Measurements from ENCODE around the gene SARM1. TPM values are rescaled to one million over a fixed set of nuclear protein-coding genes. Genes with fewer than 3 reads are reported as not detected.

SARM1 gene
- total and polyA plus RNA-seq, 9 of the 15 experiments (the other 6 are each of a cell fraction or from before 2014, with no cell fraction given): 0.04 to 0.55 (median 0.11) TPM; not detected in 2

DNA sequence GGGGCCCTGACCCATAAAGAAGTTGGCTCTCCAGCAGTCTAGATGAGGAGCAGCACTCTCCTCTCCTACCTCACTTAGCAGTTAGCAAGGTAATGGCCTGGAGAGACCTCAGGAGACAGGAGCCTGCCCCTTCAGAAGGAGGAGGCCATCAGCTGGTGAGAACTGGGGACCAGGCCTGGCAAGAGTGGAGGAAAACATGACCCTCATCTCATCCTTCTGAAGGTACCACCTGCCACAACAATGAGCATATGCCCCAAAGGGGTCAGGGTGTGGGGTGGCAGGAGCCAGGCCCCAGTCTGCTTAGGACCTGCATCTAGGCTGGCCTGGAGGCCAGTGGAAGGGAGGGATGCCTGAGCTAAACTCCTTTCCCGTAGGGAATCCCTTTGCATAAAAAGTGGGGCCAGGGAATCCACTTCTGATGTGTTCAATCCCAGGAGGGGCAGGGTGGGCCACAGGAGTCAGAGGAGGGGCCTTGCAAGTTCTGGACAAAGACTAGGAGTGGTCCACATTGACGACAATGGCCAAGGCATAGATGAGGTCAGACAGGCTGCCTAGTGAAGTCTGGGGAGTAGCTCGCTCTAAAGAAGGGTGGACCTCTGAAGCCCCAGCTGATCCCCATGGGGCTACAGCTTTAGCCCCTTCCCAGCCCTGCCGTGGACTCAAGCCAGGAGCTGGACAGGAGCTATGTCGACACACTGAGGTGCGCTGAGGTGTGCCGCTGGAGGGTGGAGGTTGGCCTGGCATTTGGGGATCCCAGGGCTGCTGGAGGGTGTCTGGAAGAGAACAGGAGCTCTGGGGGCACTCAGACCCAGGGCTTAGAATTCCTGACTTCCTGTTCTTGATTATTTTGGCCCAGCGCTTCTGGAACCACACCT, 7.5 kb upstream of the SARM1 start:
- 80% methylated on average over 8 of the region's 8 CpGs for WGBS (ENCODE audit: insufficient coverage, low coverage, missing lambda C conversion rate)
- Histone ChIP-seq H3K36me3 (ENCODE audit: control insufficient read depth, insufficient read depth, low read length) (peaks cover 47% of the 10 kb centered on the region), H3K9me1 (ENCODE audit: control insufficient read depth, insufficient read depth, low read length) (no peaks in the 10 kb centered on the region), H3K27me3 (ENCODE audit: control insufficient read depth in 2 of 2, insufficient read depth in 2 of 2, low read length in 2 of 2) (no peaks in the 10 kb centered on the region), H2AFZ (ENCODE audit: low read depth, low read length) (no peak overlapping the region), H3K4me3 (no peak overlapping the region), H3K27ac (ENCODE audit: extremely low read depth, low read depth, low read length) (no peak overlapping the region), H3K9ac (ENCODE audit: insufficient read depth in 1 of 2, low read depth in 2 of 2, low read length in 2 of 2) (peak overlapping the region in 1 of 2 experiments; percentile 35; a peak in 1 of 4 replicates), H4K20me1 (replicated peaks; ENCODE audit: control insufficient read depth, insufficient read depth, low read length) (no peaks in the 10 kb centered on the region), H3K9me3 (replicated peaks; ENCODE audit: control insufficient read depth, insufficient read depth, low read depth, low read length) (no peaks in the 10 kb centered on the region), H3K4me2 (ENCODE audit: insufficient read depth, low read length) (no peak overlapping the region), H3K4me1 (replicated peaks in 1 of 2; ENCODE audit: control insufficient read depth in 2 of 2, insufficient read depth in 2 of 2, low read length in 2 of 2) (peaks cover 0 to 14% of the 10 kb centered on the region in 2 experiments; a peak in 1 of 5 replicates), H3K79me2 (ENCODE audit: control insufficient read depth, insufficient read depth, low read length) (no peaks in the 10 kb centered on the region)
- FAIRE-seq (no peak), DNase-seq (ENCODE audit: extremely low read depth in 1 of 4, low spot score in 3 of 4) (no peak), ATAC-seq (no peak)
- intact Hi-C loops (cut with micrococcal nuclease) (no loop called here), in situ Hi-C loops (cut with MboI) (no loop called here)
- POLR2A ChIA-PET: interaction anchor here (0.7 to 0.9 kb wide), 2 partner anchors 17 to 72 kb away, joined by 3 read pairs; no protein-coding TSS in a partner anchor
- BruUV-seq (replicated peaks): no TSS peak
- TF ChIP-seq SOX6 (IDR thresholded peaks at IDR 0.05) (no peak), SRF (CRISPR knock-in tag; IDR thresholded peaks at IDR 0.05) (no peak), RAD21 (CRISPR knock-in tag; conservative IDR thresholded peaks at IDR 0.05 in 1 of 2, IDR thresholded peaks at IDR 0.05 in 1 of 2) (no peak), ZNF12 (CRISPR knock-in tag; IDR thresholded peaks at IDR 0.05) (no peak)
- TF ChIP-seq, protein P1, sequence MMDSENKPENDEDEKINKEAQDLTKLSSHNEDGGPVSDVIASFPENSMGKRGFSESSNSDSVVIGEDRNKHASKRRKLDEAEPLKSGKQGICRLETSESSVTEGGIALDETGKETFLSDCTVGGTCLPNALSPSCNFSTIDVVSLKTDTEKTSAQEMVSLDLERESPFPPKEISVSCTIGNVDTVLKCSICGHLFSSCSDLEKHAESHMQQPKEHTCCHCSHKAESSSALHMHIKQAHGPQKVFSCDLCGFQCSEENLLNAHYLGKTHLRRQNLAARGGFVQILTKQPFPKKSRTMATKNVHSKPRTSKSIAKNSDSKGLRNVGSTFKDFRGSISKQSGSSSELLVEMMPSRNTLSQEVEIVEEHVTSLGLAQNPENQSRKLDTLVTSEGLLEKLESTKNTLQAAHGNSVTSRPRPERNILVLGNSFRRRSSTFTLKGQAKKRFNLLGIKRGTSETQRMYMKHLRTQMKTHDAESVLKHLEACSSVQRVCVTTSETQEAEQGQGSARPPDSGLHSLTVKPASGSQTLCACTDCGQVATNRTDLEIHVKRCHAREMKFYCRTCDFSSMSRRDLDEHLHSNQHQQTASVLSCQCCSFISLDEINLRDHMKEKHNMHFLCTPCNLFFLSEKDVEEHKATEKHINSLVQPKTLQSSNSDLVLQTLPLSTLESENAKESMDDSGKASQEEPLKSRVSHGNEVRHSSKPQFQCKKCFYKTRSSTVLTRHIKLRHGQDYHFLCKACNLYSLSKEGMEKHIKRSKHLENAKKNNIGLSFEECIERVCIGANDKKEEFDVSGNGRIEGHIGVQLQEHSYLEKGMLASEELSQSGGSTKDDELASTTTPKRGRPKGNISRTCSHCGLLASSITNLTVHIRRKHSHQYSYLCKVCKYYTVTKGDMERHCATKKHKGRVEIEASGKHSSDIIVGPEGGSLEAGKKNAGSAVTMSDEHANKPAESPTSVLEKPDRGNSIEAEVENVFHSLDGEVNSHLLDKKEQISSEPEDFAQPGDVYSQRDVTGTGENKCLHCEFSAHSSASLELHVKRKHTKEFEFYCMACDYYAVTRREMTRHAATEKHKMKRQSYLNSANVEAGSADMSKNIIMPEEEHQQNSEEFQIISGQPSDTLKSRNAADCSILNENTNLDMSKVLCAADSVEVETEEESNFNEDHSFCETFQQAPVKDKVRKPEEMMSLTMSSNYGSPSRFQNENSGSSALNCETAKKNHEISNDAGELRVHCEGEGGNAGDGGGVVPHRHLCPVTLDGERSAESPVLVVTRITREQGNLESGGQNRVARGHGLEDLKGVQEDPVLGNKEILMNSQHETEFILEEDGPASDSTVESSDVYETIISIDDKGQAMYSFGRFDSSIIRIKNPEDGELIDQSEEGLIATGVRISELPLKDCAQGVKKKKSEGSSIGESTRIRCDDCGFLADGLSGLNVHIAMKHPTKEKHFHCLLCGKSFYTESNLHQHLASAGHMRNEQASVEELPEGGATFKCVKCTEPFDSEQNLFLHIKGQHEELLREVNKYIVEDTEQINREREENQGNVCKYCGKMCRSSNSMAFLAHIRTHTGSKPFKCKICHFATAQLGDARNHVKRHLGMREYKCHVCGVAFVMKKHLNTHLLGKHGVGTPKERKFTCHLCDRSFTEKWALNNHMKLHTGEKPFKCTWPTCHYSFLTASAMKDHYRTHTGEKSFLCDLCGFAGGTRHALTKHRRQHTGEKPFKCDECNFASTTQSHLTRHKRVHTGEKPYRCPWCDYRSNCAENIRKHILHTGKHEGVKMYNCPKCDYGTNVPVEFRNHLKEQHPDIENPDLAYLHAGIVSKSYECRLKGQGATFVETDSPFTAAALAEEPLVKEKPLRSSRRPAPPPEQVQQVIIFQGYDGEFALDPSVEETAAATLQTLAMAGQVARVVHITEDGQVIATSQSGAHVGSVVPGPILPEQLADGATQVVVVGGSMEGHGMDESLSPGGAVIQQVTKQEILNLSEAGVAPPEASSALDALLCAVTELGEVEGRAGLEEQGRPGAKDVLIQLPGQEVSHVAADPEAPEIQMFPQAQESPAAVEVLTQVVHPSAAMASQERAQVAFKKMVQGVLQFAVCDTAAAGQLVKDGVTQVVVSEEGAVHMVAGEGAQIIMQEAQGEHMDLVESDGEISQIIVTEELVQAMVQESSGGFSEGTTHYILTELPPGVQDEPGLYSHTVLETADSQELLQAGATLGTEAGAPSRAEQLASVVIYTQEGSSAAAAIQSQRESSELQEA (IDR thresholded peaks at IDR 0.05; ENCODE audit: low read depth): no peak
- TF ChIP-seq, protein P2, sequence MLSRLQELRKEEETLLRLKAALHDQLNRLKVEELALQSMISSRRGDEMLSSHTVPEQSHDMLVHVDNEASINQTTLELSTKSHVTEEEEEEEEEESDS (CRISPR knock-in tag; IDR thresholded peaks at IDR 0.05): no peak
- TF ChIP-seq, protein P3, sequence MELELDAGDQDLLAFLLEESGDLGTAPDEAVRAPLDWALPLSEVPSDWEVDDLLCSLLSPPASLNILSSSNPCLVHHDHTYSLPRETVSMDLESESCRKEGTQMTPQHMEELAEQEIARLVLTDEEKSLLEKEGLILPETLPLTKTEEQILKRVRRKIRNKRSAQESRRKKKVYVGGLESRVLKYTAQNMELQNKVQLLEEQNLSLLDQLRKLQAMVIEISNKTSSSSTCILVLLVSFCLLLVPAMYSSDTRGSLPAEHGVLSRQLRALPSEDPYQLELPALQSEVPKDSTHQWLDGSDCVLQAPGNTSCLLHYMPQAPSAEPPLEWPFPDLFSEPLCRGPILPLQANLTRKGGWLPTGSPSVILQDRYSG (tag; conservative IDR thresholded peaks at IDR 0.05; ENCODE audit: low read depth): no peak
- CTCF ChIA-PET (ENCODE audit: low intra/inter-chr PET ratio): no interaction called here

All from K562 (cell line).